Heart left ventricle (tissue), 16 donors: Measurements from ENCODE around the gene OR4D2. TPM values are rescaled to one million over a fixed set of nuclear protein-coding genes. Genes with fewer than 3 reads are reported as not detected.

Experiments
- ATAC-seq, 4 donors: fragments of 200-7000 bp; cut with Tn5 transposase; one replicate each; pipeline ENCODE4 v1.9.1; 2020 to 2022; ENCODE audit warnings: moderate library complexity in 4 of 4, mild to moderate bottlenecking in 3 of 4, moderate number of reproducible peaks in 1 of 4
- DNase-seq, 5 donors: peaks; one replicate each; pipeline ENCODE4 v3.0.0-alpha.2; 2020
- H3K27ac ChIP-seq, 12 donors: fragments of 200-600 bp; sonication (generic) in 4 of 12; one replicate each; pipeline versions ENCODE4 v1.5.0 to v1.8.0; 2016 to 2022; ENCODE audit warnings: mild to moderate bottlenecking in 2 of 12
- H3K27me3 ChIP-seq, 9 donors: fragments of 200-600 bp; sonication (generic) in 2 of 9; one replicate each; pipeline versions ENCODE4 v1.5.1 to v1.8.0; 2016 to 2022; ENCODE audit warnings: mild to moderate bottlenecking in 3 of 9
- H3K36me3 ChIP-seq, 9 donors: fragments of 200-600 bp; sonication (generic) in 2 of 9; one replicate each; pipeline versions ENCODE4 v1.5.0 to v1.8.0; 2018 to 2022; ENCODE audit warnings: mild to moderate bottlenecking in 2 of 9
- H3K4me1 ChIP-seq, 12 donors: fragments of 200-600 bp; sonication (generic) in 4 of 12; one replicate each; pipeline versions ENCODE4 v1.5.0 to v1.8.0; 2016 to 2022; ENCODE audit warnings: mild to moderate bottlenecking in 3 of 12
- H3K4me3 ChIP-seq, 12 donors: fragments of 200-600 bp; sonication (generic) in 4 of 12; one replicate each; pipeline versions ENCODE4 v1.5.0 to v1.8.0; 2017 to 2022; ENCODE audit warnings: mild to moderate bottlenecking in 9 of 12, moderate library complexity in 4 of 12
- H3K9me3 ChIP-seq, 12 donors: fragments of 200-600 bp; sonication (generic) in 4 of 12; one replicate each; pipeline versions ENCODE4 v1.5.0 to v1.8.0; 2016 to 2022; ENCODE audit warnings: mild to moderate bottlenecking in 1 of 12
- CTCF ChIP-seq, 12 donors: fragments of 200-600 bp; sonication (generic) in 4 of 12; IDR thresholded peaks; one replicate each; pipeline versions ENCODE4 v1.5.0 to v1.8.0; 2018 to 2022; ENCODE audit warnings: antibody characterized with exemption in 12 of 12, mild to moderate bottlenecking in 5 of 12
- POLR2A ChIP-seq, 2 donors: fragments of 450-650 bp; IDR thresholded peaks; one replicate each; pipeline ENCODE4 v1.6.1; 2017; ENCODE audit warnings: antibody characterized with exemption in 2 of 2, mild to moderate bottlenecking in 2 of 2, moderate library complexity in 2 of 2
- WGBS, 4 donors: extraction: QIAGEN DNeasy Blood & Tissue Kit in 2 of 4; methylation state at CpG; one replicate each; pipeline versions ENCODE4 v1.1.5 to v1.1.7; 2013 to 2018; 5-methylcytosine and 5-hydroxymethylcytosine counted together
- intact Hi-C, 10 donors: fragments of 100-400 bp; cut with DNase I; formaldehyde crosslinking; loops; one replicate each; pipeline versions ENCODE4 v1.11.1 to v1.14.2; 2022
- polyA plus RNA-seq, 2 donors: library from polyadenylated mRNA; stranded (reverse); fragments of 200-250 nt; gene quantifications; one replicate each; pipeline ENCODE4 v1.2.3, GENCODE V29; 2013
- total RNA-seq, 9 donors: library from RNA; depleted of rRNA in 2 of 9; stranded (reverse); fragments of >200 nt in 2 of 9; fragmentation: NEBNext Ultra II Directional in 3 of 9; extraction: Animal tissue kit (Norgen Biotek cat#: 25700) in 3 of 9; gene quantifications; one replicate each; pipeline versions ENCODE4 v1.1.0 to v1.2.4, GENCODE V29; 2016 to 2023
- donor health status: ischemic (EF 13 %, LVEDD 7.1; RV severe dilation, severe dysfunction).
- donor health status: healthy with polysubstance abuse.
- donor health status: DM: no; HTN: yes; CAD: no.
- donor health status: DM: no; HTN: no; CAD: no.
- donor health status: ischemic (EF 25% LVEDD 6.9; RV normal size, moderate dysfunction).
- donor health status: ischemic (EF 25% LVEDD 5.7; RV mildly dilated, moderate dysfunction).
- donor health status: healthy.
- donor health status: DM: yes; HTN: yes; CAD: no.
- donor health status: ischemic (EF 35%, LVEDD 5.7; RV mildly dilated, moderate dysfunction).
- donor health status: nonischemic (EF 11% LVEDD 7.7; RV severe dilation, severe dysfunction).
- donor health status: DM: yes; HTN: yes; CAD: no.
- donor health status: PGD.
- donor health status: ischemic (EF 29% LVEDD 5.4; RV normal size, mild dysfunction).
- donor health status: nonischemic (EF 23%, LVEDD 6.1; RV moderate dilation, normal function).

OR4D2 gene
- total and polyA plus RNA-seq, 11 donors = not detected

- Histone ChIP-seq H3K4me3 (no peak overlapping the region), H3K9me3 (peaks cover 0 to 40% (median 23%) of the 10 kb centered on the region in 12 donors), H3K27ac (no peak overlapping the region), H3K36me3 (no peaks in the 10 kb centered on the region), H3K4me1 (no peaks in the 10 kb centered on the region), H3K27me3 (peaks cover 0 to 10% (median 2%) of the 10 kb centered on the region in 9 donors)
- TF ChIP-seq CTCF (IDR thresholded peaks at IDR 0.05) (no peak), POLR2A (IDR thresholded peaks at IDR 0.05) (no peak)
- DNase-seq = no peak
- WGBS, 4 donors = 77 to 91% (median 87%) methylated on average over 1 of the region's 1 CpG
- intact Hi-C loops = no loop called here
- ATAC-seq = no peak
Observed at GRCh38 chr17:58144801-58145200, 22.0 kb upstream of the OR4D2 start.

GRCh38 chr17:58147930-58148434 lies 18.8 kb upstream of the OR4D2 start, which contains the start of gene OR4D1:
Gene OR4D1 (plus strand): TSS chr17:58148384. CDS start chr17:58155154, 6,770 bp downstream.
- 45 to 59% (median 52%) methylated on average over 1 of the region's 1 CpG for WGBS, 4 donors
- intact Hi-C loops = no loop called here
- Histone ChIP-seq H3K9me3 (peaks cover 0 to 40% (median 23%) of the 10 kb centered on the region in 12 donors), H3K27me3 (peaks cover 0 to 28% (median 2%) of the 10 kb centered on the region in 9 donors), H3K36me3 (no peaks in the 10 kb centered on the region), H3K27ac (no peak within 1 kb of the TSS), H3K4me1 (peaks cover 0 to 9% (median 0%) of the 10 kb centered on the region in 12 donors), H3K4me3 (no peak within 1 kb of the TSS)
- no peak for TF ChIP-seq POLR2A (IDR thresholded peaks at IDR 0.05)
- no peak for TF ChIP-seq CTCF (IDR thresholded peaks at IDR 0.05)
- no peak for DNase-seq
- no peak for ATAC-seq

- Histone ChIP-seq H3K27ac (no peak overlapping the region), H3K9me3 (peaks cover 0 to 39% (median 23%) of the 10 kb centered on the region in 12 donors), H3K4me3 (no peak overlapping the region), H3K36me3 (no peaks in the 10 kb centered on the region), H3K4me1 (peaks cover 0 to 15% (median 0%) of the 10 kb centered on the region in 12 donors), H3K27me3 (peaks cover 0 to 31% (median 2%) of the 10 kb centered on the region in 9 donors)
- no peak for DNase-seq
- intact Hi-C loops = no loop called here
- no peak for ATAC-seq
- TF ChIP-seq POLR2A (IDR thresholded peaks at IDR 0.05) = no peak
- TF ChIP-seq CTCF (IDR thresholded peaks at IDR 0.05) = no peak
- 73 to 83% (median 77%) methylated on average over 3 of the region's 3 CpGs for WGBS, 4 donors
Observed at GRCh38 chr17:58148609-58149008, 18.2 kb upstream of the OR4D2 start.

DNA sequence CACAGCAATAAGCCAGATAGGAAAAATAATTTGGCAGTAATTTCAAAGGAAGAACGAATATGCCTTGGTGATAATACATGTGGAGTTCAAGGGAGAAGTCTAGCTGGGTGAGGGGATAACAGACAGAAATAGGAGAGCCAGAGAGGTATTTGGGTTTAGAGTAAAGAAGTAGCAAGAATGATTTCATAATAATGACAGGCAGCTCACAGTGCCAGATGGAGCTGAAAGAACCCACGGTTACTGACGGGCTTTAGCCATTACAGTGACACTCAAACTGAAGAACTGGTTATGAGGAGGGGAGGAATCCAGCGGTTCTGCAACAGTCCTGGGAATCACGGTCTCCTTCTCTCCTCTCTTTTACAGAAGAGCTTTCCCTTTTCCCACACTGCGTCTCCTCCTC lies 16.4 kb upstream of the OR4D2 start:
- Histone ChIP-seq H3K27me3 (peaks cover 0 to 31% (median 2%) of the 10 kb centered on the region in 9 donors), H3K36me3 (no peaks in the 10 kb centered on the region), H3K9me3 (peaks cover 0 to 21% (median 9%) of the 10 kb centered on the region in 12 donors), H3K4me3 (no peak overlapping the region), H3K4me1 (peaks cover 0 to 19% (median 0%) of the 10 kb centered on the region in 12 donors), H3K27ac (no peak overlapping the region)
- intact Hi-C loops = no loop called here
- DNase-seq (no peak), ATAC-seq (no peak)
- WGBS, 4 donors = 51 to 64% (median 58%) methylated on average over 6 of the region's 6 CpGs
- TF ChIP-seq POLR2A (IDR thresholded peaks at IDR 0.05) (no peak), CTCF (IDR thresholded peaks at IDR 0.05) (no peak)
